Smooth muscle cell of the brain vasculature (primary cell): Measurements from ENCODE around the gene TIE1.

ENCODE experiments used
- DNase-seq: peaks from one replicate; pipeline ENCODE4 v3.0.0-alpha.2; 2012; ENCODE audit warnings: low read depth, low spot score

TIE1 gene

DNA sequence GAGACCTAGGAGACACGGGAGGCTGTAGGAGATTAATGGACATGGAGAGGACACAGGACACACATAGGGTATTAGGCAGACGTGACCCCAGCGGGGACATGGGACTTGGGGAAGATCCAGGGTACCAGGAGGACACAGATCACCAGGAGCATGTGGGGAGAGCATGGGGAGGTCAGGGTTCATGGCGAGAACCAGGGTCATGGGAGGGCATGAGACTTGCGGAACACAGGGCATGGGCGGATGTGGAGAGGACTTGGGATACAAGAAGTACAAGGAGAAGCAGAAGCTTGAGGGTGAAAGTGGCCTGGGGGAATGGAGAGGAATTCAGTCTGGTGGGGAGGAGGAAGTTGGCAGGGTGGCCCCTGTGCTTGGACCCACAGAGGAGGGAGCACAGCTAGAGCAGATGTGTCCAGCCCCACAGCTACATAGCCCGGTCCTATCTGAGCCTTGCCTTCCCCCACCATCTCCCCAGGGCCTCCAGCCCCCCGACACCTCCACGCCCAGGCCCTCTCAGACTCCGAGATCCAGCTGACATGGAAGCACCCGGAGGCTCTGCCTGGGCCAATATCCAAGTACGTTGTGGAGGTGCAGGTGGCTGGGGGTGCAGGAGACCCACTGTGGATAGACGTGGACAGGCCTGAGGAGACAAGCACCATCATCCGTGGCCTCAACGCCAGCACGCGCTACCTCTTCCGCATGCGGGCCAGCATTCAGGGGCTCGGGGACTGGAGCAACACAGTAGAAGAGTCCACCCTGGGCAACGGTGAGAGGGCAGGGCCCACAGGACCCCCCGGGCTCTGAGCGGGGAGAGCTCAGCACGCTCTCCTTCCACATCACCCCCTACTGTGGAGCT lies 12.1 kb downstream of the TIE1 start:
- DNase-seq, result no peak

DNA sequence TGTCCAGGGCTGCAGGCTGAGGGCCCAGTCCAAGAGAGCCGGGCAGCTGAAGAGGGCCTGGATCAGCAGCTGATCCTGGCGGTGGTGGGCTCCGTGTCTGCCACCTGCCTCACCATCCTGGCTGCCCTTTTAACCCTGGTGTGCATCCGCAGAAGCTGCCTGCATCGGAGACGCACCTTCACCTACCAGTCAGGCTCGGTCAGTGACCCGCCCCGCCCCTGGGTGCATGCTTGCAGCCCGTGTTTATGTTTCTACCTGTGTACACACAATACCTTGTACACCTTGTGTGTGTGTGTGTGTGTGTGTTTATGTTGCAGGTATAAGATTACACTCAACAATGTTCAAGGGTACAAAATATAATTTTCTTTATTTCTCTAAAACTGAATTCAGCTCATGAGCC lies 13.0 kb downstream of the TIE1 start:
- no peak for DNase-seq

DNA sequence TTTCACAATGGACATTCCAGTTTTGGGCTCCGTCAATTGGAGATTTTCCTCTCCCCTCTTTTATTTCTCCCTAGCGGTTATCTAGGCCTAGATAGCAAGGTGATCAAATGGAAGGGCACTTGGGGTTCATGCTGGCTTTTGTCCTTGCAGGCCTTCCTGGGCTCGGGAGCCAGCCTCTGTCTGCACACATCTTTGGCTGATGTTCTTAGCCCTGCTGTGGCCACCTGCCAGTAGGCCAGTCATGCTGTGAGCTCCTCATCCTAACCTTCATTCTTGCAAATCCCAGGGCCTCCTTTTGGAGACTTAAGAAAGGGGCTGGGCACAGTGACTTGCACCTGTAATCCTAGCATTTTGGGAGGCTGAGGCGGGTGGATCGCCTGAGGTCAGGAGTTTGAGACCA lies 13.5 kb downstream of the TIE1 start:
- DNase-seq, result no peak

DNA sequence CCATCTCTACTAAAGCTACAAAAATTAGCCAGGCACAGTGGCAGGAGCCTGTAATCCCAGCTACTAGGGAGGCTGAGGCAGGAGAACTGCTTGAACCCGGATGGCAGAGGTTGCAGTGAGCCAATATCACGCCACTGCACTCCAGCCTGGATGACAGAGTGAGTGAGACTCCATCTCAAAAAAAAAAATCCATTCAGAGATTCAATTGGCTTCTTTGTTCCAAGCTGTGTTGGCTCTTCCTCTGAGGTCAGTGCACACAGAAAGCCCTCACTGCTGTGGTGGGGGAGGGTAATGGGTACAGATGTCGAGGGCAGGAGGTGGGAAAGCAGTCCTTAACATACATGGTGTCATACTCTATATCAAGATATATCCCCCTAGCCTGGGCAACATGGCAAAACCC lies 14.7 kb downstream of the TIE1 start:
- no peak for DNase-seq

DNA sequence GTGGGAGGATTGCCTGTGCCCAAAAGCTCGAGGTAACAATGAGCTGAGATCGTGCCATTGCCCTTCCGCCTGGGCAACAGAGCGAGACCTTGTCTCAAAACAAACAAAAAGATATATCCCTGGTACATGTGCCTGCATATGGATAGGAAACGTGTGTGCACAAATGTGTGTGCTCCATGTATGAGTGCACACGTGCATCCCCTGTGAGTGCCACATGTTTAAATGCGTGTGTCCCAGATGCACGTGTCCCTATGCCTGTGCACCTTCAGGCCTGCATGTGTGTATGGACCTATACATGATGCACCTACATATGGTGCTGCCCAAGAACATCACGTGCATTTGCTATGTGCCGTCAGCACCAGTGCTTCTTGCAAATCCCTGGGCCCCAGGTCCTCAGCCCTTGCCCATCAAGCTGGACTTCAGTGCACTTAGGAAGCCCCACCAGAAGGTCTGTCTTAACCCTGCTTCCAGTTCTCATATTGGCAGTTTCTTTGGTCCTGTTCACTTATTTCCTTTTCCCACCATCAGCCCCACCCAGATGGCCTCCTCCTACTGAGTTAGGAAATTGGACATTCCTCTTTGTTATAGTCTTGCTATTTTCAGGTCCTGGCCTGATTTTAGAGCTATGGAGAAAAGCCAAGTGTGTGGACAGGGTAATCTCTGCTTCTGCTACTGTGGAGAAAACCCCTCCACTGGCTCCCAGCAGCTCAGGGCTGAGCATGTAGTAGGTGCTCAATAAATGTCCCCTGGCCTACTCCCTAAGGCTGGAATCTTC lies 15.4 kb downstream of the TIE1 start:
- no peak for DNase-seq

DNA sequence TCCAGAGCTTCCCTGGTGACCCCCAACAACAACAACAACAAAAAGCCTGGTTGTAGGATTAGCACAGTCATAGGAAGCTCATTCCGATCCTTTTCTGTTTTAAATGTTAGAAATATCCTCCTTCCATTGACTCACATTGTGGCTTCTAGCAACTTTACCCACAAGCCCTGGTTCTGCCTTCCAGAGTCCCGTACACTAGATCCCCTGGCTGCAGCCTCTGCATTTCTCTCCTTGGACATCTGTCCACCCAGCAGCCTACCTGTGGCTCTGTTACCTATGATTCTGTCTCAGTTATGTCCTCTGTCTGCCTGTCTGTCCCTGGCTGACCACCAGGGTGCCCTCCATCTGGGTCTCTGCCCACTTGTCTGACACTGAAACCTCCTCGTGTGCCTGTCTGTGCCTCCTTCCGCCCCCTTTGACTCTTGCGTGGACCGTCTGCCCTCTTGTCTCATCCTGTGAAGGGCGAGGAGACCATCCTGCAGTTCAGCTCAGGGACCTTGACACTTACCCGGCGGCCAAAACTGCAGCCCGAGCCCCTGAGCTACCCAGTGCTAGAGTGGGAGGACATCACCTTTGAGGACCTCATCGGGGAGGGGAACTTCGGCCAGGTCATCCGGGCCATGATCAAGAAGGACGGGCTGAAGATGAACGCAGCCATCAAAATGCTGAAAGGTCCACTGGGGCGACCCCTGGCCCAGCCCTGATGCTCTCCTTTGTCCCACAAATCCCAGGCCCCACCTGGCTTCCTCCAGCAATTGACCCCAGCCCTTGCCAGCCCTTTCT lies 16.1 kb downstream of the TIE1 start:
- DNase-seq, result no peak

DNA sequence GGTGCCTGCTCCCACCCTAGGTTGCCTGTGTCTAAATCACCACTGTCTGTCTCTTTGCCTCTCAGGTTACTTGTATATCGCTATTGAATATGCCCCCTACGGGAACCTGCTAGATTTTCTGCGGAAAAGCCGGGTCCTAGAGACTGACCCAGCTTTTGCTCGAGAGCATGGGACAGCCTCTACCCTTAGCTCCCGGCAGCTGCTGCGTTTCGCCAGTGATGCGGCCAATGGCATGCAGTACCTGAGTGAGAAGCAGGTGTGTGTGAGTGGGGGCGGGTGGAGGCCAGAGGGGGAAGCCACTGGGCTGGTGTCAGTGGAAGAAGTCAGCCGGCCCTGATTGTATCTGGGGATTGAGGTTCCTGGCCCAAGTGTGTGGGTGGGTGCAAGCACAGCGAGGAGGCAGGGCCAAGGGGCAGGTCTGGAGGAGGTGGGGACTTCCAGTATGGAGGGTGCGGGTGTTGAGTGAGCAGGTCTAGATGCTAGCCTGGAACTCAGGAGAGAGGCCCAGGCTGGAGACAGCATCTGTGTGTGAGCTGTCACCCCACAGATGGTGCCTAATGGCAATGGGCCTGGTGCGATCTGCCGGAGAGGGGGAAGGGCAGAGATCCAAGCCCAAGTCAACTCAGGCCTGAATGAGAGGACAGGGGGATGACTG lies 17.2 kb downstream of the TIE1 start:
- no peak for DNase-seq

DNA sequence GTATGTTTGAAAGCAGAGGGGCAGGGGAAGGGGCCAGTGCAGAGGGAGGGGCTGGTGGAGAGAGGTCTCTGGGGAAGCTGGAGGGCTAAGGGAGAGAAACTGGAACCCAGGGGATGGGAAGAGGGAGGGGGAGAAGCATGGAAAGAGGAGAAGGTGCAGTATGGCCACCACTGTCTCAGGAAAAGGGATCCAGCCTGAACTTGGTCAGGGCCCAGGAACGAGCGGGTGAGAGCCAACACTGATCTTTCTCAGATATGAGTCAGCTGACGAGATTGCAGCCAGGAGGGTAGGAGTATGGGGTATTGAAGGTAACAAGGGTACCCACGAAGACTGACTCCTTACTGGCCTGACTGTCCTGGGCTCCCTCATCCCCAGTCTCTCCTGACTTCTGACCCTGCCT lies 18.0 kb downstream of the TIE1 start:
- no peak for DNase-seq

DNA sequence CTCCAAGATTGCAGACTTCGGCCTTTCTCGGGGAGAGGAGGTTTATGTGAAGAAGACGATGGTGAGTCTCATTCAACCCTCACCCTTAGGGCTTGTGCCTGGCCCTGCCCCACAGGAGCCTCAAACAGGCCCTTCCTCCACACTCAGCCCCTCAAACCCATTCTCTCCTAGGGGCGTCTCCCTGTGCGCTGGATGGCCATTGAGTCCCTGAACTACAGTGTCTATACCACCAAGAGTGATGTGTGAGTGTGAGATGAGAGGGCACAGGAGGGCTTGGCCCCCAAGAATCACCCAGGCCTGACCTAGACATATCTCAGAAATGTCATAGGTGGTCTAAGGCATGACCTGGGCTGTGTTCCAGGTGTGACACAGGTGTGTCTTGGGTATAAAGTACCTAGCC lies 18.5 kb downstream of the TIE1 start:
- no peak for DNase-seq

DNA sequence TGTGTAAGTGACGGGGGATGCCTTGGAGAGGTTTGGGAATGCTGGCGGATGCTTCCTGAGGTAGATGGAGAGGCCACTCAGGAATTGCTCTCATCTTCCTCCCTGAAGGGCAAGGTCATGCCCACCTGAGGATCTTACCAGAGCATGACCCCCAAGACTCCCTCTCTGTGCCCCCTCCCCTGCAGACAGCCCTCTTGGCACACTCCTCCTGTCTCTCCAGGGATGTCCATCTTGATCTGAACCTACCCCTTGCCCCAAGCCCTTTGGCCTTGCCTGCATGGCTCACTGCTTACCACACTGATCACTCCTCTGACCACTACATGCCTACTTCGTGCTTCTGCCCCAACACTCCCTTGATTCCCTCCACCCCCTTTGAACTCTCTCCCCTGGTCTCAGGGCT lies 19.0 kb downstream of the TIE1 start:
- no peak for DNase-seq

DNA sequence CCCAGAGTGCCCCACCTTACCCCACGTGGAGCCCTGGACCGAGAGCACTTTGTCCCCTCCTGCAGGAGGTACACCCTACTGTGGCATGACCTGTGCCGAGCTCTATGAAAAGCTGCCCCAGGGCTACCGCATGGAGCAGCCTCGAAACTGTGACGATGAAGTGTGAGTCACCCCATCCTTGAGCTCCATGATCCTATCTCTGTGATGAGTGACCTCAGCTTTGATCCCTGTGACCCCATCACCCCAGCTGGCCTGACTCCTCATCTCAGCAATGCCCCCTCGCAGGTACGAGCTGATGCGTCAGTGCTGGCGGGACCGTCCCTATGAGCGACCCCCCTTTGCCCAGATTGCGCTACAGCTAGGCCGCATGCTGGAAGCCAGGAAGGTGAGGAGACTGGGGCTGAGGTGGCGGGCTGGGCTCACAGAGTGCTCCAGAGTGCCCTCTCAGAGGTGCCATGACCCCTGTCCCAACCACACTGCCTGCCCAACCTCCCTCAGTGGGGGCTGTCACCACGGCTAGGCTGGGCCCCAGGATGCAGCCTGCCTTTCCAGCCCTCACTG lies 20.6 kb downstream of the TIE1 start:
- no peak for DNase-seq

DNA sequence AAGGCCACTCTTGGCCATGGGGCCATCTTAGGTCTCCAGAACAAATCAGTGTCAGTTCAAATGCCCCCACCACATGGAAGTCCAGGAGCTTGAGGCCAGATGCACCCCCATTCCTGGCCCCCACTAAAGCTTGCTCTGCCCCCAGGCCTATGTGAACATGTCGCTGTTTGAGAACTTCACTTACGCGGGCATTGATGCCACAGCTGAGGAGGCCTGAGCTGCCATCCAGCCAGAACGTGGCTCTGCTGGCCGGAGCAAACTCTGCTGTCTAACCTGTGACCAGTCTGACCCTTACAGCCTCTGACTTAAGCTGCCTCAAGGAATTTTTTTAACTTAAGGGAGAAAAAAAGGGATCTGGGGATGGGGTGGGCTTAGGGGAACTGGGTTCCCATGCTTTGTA lies 21.7 kb downstream of the TIE1 start:
- DNase-seq, result no peak

DNA sequence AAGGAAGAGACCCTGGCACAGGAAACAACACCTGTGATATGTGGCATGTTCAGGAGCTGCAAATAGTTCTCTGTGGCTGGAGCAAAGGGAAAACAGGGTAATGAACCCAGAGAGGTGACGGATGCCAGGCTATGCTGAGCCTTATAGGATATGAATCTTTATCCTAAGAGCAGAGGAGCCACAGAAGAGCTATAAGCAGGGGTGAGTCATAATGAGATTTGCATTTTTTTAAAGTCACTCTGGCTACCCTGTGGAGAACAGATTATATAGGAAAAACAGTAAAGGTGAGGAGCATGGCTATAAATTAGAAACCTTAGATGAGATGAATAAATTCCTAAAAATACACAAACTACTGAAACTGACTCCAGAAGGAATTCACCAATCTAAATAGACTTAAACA lies 24.0 kb downstream of the TIE1 start:
- DNase-seq, result no peak

DNA sequence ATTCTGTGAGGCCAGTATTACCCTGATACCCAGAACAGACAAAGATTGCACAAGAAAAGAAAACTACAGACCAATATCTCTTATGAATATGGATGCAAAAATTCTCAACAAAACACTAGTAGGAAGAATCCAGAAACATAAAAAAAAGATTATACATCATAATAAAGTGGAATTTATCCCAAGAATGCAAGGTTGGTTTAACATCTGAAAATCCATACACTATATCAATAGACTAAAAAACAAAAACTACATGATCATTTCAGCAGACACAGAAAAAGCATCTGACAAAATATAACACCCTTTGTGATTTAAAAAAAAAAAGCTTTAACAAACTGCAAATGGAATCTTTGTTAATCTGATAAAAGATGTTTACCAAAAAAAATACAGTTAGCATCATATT lies 24.6 kb downstream of the TIE1 start:
- DNase-seq, result no peak

DNA sequence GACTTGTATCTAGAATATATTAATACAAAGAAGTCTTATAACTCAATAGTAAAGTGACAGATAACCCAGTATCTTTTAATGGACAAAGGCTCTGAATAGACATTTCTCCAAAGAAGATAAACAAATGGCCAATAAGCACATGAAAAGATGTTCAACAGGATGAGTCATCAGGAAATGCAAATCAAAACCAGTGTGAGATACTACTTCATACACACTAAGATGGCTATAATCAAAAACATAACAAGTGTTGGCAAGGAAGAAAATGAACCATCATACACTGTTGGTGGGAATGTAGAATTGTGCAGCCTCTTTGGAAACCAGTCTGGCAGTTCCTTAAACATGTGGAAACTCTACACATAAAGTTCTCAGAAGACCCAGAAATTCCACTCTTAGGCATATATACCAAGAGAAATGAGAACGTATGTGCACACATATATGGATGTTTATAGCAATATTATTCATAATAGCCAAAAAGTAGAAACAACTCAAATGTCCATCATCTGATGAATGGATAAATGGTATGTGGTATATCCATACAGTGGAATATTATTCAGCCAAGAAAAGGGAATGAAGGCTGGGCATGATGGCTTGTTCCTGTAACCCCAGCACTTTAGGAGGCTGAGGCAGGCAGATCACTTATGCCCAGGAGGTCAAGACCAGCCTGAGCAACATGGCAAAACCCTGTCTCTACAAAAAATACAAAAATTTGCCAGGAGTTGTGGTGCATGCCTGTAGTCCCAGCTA lies 26.9 kb downstream of the TIE1 start:
- DNase-seq, result no peak

DNA sequence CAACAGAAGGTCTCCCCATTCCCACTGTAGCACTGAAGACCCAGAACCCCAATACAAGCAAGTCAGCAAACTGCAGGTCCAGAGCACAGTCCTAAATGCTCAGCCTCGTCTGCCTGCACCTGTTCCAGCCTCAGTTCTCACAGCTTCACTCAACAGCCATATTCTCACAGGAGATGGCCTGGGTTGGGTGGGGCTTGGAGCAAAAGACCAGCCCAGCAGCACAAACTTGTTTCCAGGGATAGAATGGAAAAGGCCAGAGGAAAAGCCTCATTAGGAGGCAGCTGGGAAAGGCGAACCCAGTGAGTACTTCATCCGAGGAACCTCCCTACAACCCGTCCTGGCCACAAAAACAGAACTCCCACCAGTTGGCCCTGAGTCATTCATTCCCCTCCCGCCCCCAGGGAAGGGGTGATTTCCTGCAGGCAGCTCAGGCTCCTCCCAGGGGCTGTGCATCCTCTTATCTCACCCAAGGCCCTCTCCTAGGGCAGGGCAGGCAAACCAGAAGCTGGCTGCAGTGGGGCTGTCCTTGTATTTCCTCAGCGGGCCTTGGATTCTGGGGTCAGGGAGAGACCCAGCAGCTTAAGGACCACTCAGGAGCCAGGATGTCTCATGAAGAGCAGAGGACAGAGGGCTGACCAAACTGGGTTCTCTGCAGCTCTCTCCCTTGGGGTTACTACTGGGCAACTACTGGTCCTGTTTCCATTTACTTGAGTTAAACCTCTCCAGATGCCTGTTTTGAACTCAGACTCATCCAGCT lies 29.4 kb downstream of the TIE1 start:
- DNase-seq, result peak; percentile 64

DNA sequence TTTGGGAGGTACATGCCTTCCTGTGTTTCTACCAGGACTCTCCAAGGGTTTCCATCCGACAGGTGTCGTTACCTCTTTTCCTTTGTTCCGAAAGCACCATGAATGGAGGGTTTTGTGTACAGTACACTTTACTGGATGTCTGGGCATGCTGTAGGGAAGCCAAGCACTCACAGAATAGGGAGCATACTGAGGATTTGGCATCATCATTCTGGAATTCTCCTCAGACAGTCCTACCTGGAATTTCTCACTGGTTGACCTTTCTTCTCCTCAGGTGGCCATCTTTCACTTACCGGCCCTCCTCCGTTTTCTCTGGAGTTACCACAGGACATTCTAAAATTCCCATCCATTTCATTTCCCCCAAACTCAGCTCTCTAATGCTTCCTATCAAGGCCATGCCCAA lies 30.9 kb downstream of the TIE1 start:
- no peak for DNase-seq

DNA sequence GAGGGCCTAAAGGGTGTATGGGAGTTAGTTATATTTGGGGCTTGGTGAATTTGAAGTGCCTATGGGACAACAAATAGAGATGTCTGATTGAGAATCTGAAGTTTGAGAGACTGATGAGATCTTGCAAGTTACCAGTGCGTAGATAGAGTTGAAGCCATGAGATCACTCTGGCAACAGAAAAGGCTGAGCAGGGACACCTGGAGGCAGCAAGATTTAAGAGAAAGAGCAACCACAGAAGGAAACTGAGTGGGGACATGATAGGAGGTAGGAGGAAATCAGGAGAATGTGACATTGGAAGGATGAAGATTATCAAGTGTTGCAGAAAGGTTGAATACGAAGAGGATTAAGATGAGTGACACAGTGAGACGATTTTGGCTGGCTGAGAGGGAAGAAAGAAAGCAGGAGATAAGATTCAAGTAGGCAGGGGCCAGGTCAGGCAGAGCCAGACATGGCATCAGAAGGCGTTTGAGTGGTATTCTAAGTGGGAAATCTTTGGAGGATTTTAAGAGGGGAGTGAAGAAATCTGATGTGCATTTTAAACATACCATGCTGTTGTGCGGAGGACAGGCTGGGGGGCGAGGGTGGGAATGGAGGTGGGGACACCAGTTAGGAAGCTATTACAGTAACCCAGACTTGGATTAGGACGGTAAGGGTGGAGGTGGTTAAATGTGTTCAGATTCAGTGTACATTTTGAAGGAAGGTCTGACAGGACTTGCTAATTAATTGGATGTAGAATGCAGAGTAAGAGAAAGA lies 33.8 kb downstream of the TIE1 start:
- no peak for DNase-seq

DNA sequence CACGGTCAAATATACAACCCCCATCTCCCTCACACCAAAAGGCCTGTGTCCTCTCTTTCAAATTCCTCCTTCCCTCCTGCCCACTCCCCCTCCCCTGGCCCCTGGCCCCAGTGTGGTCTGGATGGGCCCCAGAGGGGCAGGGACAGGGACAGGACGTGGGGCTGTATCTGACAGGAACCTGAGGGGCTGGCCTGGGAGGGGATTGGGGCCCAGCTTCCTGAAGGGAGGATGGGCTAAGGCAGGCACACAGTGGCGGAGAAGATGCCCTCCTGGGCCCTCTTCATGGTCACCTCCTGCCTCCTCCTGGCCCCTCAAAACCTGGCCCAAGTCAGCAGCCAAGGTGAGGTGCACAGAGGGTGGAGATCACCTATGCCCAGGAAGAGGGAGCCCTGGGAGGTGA lies 36.8 kb downstream of the TIE1 start, which contains the start of gene MPL:
Gene MPL (plus strand): TSS at position 231 of the 400 bp plus-strand sequence. CDS start 31 bp downstream, at position 262.
- no peak for DNase-seq
